Hepatocyte (in vitro differentiated cells): ENCODE measurements around the gene MORN2. TPM values are rescaled to one million over a fixed set of nuclear protein-coding genes. Genes with fewer than 3 reads are reported as not detected.

Source experiments
- DNase-seq: peaks from one replicate; pipeline ENCODE4 v3.0.0-alpha.2; 2016; ENCODE audit warnings: low spot score
- H2AFZ ChIP-seq: fragments of 200-600 bp; sonication (generic); 2 replicates; pipeline ENCODE4 v1.6.0; 2016; ENCODE audit warnings: antibody characterized with exemption, mild to moderate bottlenecking
- H3K27ac ChIP-seq: fragments of 200-600 bp; sonication (generic); 2 replicates; pipeline ENCODE4 v1.5.1; 2016; ENCODE audit warnings: mild to moderate bottlenecking
- H3K27me3 ChIP-seq: fragments of 200-600 bp; sonication (generic); 2 replicates; pipeline ENCODE4 v1.6.1; 2016
- H3K36me3 ChIP-seq: fragments of 200-600 bp; sonication (generic); replicated peaks from 2 replicates; pipeline ENCODE4 v1.5.1; 2016; ENCODE audit warnings: low read depth; ENCODE audit not compliant: insufficient read depth
- H3K4me1 ChIP-seq: fragments of 200-600 bp; sonication (generic); 2 replicates; pipeline ENCODE4 v1.5.1; 2016; ENCODE audit warnings: mild to moderate bottlenecking, moderate library complexity; ENCODE audit not compliant: insufficient read depth
- H3K4me2 ChIP-seq: fragments of 200-600 bp; sonication (generic); 2 replicates; pipeline ENCODE4 v1.6.0; 2016
- H3K4me3 ChIP-seq: fragments of 200-600 bp; sonication (generic); 2 replicates; pipeline ENCODE4 v1.5.1; 2016; ENCODE audit warnings: mild to moderate bottlenecking
- H3K79me2 ChIP-seq: fragments of 200-600 bp; sonication (generic); 2 replicates; pipeline ENCODE4 v1.6.0; 2017; ENCODE audit warnings: mild to moderate bottlenecking
- H3K9me2 ChIP-seq: fragments of 200-600 bp; sonication (generic); replicated peaks from 2 replicates; pipeline ENCODE4 v1.6.0; 2017; ENCODE audit warnings: mild to moderate bottlenecking; ENCODE audit not compliant: insufficient read depth
- H3K9me3 ChIP-seq: fragments of 200-600 bp; sonication (generic); 2 replicates; pipeline ENCODE4 v1.5.1; 2016; ENCODE audit warnings: low read depth, mild to moderate bottlenecking
- H4K20me1 ChIP-seq: fragments of 200-600 bp; sonication (generic); 2 replicates; pipeline ENCODE4 v1.6.0; 2016; ENCODE audit warnings: mild to moderate bottlenecking; ENCODE audit not compliant: insufficient read depth, poor library complexity, severe bottlenecking
- EZH2 ChIP-seq: fragments of 200-600 bp; sonication (generic); IDR thresholded peaks from 2 replicates; pipeline ENCODE4 v1.6.1; 2016; ENCODE audit warnings: antibody characterized with exemption, mild to moderate bottlenecking, borderline replicate concordance
- EZH2phosphoT487 ChIP-seq: fragments of 200-600 bp; sonication (generic); IDR thresholded peaks from one replicate; pipeline ENCODE4 v1.6.1; 2018; ENCODE audit warnings: antibody characterized with exemption, mild to moderate bottlenecking, low read depth, moderate library complexity; ENCODE audit not compliant: unreplicated experiment, severe bottlenecking
- WGBS: methylation state at CpG from one replicate; pipeline ENCODE4 v1.1.6; 2016; ENCODE audit warnings: low lambda C conversion rate; ENCODE audit errors: missing lambda C conversion rate; 5-methylcytosine and 5-hydroxymethylcytosine counted together
- polyA plus RNA-seq: library from polyadenylated mRNA; unstranded; fragments of >200 nt; fragmentation: Nextera tagmentation; extraction: Ambion mirVana; gene quantifications from 2 replicates; pipeline ENCODE4 v1.2.1, GENCODE V29; 2016
- total RNA-seq: library from RNA; depleted of rRNA; stranded (reverse); fragments of >200 nt; gene quantifications from 2 replicates; pipeline ENCODE4 v1.2.3, GENCODE V29; 2014
- TF ChIP-seq, protein P1 (sequence below): fragments of 200-600 bp; sonication (generic); IDR thresholded peaks from 2 replicates; pipeline ENCODE4 v1.5.1; 2016; ENCODE audit warnings: antibody characterized with exemption, mild to moderate bottlenecking; ENCODE audit not compliant: poor library complexity

MORN2 gene
- total and polyA plus RNA-seq, 2 experiments from 2014 or later = 19.3 to 26.4 TPM

GRCh38 chr2:38892819-38893218 is 17.0 kb downstream of the MORN2 start:
- H4K20me1 ChIP-seq = no peaks in the 10 kb centered on the region
- no peak overlapping the region for H3K27ac ChIP-seq
- H3K4me1 ChIP-seq = no peaks in the 10 kb centered on the region
- H2AFZ ChIP-seq = no peak overlapping the region
- H3K79me2 ChIP-seq = no peaks in the 10 kb centered on the region
- no peaks in the 10 kb centered on the region for H3K36me3 ChIP-seq
- no peak overlapping the region for H3K4me2 ChIP-seq
- H3K4me3 ChIP-seq = no peak overlapping the region
- TF ChIP-seq EZH2phosphoT487 = no peak
- TF ChIP-seq EZH2 = no peak
- TF ChIP-seq, protein P1, sequence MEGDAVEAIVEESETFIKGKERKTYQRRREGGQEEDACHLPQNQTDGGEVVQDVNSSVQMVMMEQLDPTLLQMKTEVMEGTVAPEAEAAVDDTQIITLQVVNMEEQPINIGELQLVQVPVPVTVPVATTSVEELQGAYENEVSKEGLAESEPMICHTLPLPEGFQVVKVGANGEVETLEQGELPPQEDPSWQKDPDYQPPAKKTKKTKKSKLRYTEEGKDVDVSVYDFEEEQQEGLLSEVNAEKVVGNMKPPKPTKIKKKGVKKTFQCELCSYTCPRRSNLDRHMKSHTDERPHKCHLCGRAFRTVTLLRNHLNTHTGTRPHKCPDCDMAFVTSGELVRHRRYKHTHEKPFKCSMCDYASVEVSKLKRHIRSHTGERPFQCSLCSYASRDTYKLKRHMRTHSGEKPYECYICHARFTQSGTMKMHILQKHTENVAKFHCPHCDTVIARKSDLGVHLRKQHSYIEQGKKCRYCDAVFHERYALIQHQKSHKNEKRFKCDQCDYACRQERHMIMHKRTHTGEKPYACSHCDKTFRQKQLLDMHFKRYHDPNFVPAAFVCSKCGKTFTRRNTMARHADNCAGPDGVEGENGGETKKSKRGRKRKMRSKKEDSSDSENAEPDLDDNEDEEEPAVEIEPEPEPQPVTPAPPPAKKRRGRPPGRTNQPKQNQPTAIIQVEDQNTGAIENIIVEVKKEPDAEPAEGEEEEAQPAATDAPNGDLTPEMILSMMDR = no peak
- H3K27me3 ChIP-seq = no peaks in the 10 kb centered on the region
- H3K9me2 ChIP-seq = no peaks in the 10 kb centered on the region
- no peak for DNase-seq
- H3K9me3 ChIP-seq = no peaks in the 10 kb centered on the region

DNA sequence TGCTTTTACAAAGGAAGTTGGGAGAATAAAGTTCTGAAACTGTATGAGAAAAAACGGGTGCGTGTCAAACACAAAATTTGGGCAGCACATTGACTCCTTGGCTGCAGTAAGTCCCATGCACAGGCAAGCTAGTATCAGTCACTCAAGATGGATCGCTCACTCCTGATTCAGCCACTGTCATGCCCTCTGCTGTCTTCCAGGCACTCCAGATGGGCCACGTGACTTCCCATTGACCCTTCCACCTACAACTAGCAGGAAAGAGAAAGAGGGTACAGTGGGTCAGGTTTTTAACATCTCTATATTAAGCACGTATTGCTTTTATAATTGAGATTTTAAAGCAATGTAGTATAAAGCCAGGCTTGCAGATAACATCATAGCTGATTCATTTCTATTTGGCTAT is 22.5 kb downstream of the MORN2 start:
- H4K20me1 ChIP-seq = no peaks in the 10 kb centered on the region
- H3K4me2 ChIP-seq = no peak overlapping the region
- no peaks in the 10 kb centered on the region for H3K9me3 ChIP-seq
- no peak for TF ChIP-seq EZH2phosphoT487
- TF ChIP-seq, protein P1 = no peak
- no peak for TF ChIP-seq EZH2
- H3K4me1 ChIP-seq = no peaks in the 10 kb centered on the region
- H3K36me3 ChIP-seq = no peaks in the 10 kb centered on the region
- H3K9me2 ChIP-seq = no peaks in the 10 kb centered on the region
- H2AFZ ChIP-seq = no peak overlapping the region
- WGBS = 83% methylated on average over 5 of the region's 5 CpGs
- H3K27ac ChIP-seq = no peak overlapping the region
- no peak for DNase-seq
- no peaks in the 10 kb centered on the region for H3K27me3 ChIP-seq
- H3K79me2 ChIP-seq = no peaks in the 10 kb centered on the region
- H3K4me3 ChIP-seq = no peak overlapping the region

DNA sequence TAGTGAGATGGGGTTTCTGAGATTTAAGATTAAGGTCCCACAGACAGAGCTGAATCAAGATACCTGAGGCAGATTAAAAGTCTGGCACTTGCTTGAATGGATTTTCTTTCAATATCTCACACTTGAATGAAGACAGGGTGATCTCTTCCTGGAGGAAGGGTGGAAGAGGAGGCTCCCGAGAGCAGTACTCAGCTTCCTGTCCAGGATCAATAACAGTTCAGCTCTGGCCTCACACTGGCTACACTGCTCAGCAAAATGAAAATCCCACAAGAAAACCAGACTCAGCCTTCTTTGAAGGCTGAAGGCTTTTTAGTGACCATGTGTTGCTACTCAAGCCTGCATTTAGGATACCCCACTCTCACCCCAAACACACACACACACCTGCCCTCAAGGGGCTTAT is 24.9 kb downstream of the MORN2 start:
- H4K20me1 ChIP-seq = no peaks in the 10 kb centered on the region
- no peaks in the 10 kb centered on the region for H3K27me3 ChIP-seq
- H3K27ac ChIP-seq = no peak overlapping the region
- 73% methylated on average over 1 of the region's 1 CpG for WGBS
- no peaks in the 10 kb centered on the region for H3K79me2 ChIP-seq
- DNase-seq = no peak
- no peaks in the 10 kb centered on the region for H3K36me3 ChIP-seq
- no peaks in the 10 kb centered on the region for H3K4me1 ChIP-seq
- no peak for TF ChIP-seq EZH2
- no peaks in the 10 kb centered on the region for H3K9me2 ChIP-seq
- no peak overlapping the region for H3K4me3 ChIP-seq
- H3K9me3 ChIP-seq = no peaks in the 10 kb centered on the region
- no peak overlapping the region for H3K4me2 ChIP-seq
- no peak overlapping the region for H2AFZ ChIP-seq

GRCh38 chr2:38905251-38905650 is 29.5 kb downstream of the MORN2 start:
- Histone ChIP-seq H3K4me3 (no peak overlapping the region), H3K36me3 (no peaks in the 10 kb centered on the region), H4K20me1 (no peaks in the 10 kb centered on the region), H3K79me2 (no peaks in the 10 kb centered on the region), H3K4me1 (no peaks in the 10 kb centered on the region), H2AFZ (no peak overlapping the region), H3K27ac (no peak overlapping the region), H3K4me2 (no peak overlapping the region), H3K9me3 (no peaks in the 10 kb centered on the region), H3K27me3 (no peaks in the 10 kb centered on the region), H3K9me2 (no peaks in the 10 kb centered on the region)
- WGBS = 82% methylated on average over 2 of the region's 2 CpGs
- no peak for TF ChIP-seq EZH2
- no peak for DNase-seq
